ENCODE measurements around the gene BATF2.
"Not testable (repeated sequence)": the region's sequence is repeated elsewhere in the genome, so short reads cannot be mapped to it uniquely, and the experiment has no call there.

BATF2 gene

GRCh38 chr11:64996710-64997380 is at the start of gene BATF2:
Gene BATF2, minus strand, starts transcription at chr11:64996971. Its CDS starts 57 bp downstream, at chr11:64996914.
- no peak for DNase-seq

- DNase-seq, result no peak
Observed at GRCh38 chr11:65045728-65046127, 49.0 kb upstream of the BATF2 start.

- no peak for DNase-seq
Observed at GRCh38 chr11:65045061-65045460, 48.3 kb upstream of the BATF2 start.

GRCh38 chr11:65043881-65044501 is 47.2 kb upstream of the BATF2 start:
- no peak for DNase-seq

- no peak for DNase-seq
Observed at GRCh38 chr11:65042891-65043290, 46.1 kb upstream of the BATF2 start.

- peak; percentile 69 to 77 (median 72) for DNase-seq
Observed at GRCh38 chr11:65040847-65041622, 44.3 kb upstream of the BATF2 start, which contains the start of gene SAC3D1. Gene SAC3D1, plus strand, starts transcription at chr11:65041210. Its CDS starts 83 bp downstream, at chr11:65041293.

- no peak for DNase-seq
Observed at GRCh38 chr11:65040520-65040846, 43.7 kb upstream of the BATF2 start.

- DNase-seq, result no peak
Observed at GRCh38 chr11:65036931-65037330, 40.2 kb upstream of the BATF2 start.

DNA sequence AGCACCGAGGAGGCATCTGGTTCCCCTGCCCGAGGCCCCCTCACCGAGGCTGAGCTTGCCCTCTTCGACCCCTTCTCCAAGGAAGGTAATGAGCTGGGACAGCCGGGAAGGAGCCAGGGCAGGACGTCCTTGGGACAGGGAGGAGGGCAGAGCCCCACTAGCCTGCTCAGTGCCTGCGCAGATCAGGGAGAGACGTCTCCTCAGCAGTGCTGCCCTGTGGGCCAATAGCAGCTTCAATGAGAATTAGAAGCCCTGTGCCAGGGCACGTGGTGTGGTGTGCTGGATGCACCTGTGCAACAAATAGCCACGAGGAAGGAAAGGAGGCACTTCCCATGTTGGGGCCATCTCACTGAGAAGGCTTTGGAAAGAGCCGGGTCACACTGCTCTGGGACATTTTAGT is 38.8 kb upstream of the BATF2 start:
- no peak for DNase-seq

GRCh38 chr11:65034423-65034822 is 37.7 kb upstream of the BATF2 start:
- DNase-seq, result no peak

GRCh38 chr11:65032216-65032615 is 35.4 kb upstream of the BATF2 start:
- DNase-seq, result no peak

DNA sequence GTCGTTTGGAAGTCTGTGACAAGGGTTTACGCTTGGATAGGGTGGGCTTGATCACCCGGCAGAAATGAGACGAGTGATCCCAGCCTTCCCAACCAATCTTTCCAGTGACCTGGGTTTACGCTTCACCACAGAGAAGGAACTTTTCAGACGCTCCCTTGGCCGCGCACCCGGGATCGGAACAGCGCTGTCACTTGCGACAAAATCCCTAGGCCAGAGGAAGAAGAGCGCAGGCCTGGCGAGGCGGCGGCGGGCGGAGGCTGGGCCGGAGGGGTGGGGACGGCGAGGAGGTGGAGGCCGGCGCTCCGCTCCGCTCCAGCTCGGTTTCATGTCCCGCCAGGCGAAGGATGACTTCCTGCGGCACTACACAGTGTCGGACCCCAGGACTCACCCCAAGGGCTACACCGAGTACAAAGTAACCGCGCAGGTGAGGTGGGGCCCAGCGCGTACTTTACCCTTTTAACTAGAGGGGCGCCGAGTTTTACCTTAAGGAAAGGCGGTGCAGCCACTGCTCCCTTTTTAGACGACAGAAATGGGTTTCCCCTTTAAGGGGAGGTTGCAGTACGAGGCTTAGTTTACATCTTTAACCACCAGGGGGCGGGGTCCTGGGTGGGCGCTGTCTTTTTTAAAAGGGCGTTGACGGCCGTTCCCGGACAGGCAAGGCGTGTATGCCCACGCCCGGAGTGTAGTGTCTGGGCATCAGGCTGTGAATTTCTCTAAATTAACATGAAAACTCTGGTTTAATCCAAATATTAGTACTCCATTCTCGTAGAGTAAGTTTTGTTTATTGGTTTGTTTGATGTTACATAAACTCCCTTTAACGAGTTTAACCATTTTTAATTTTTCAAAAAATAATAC is 30.7 kb upstream of the BATF2 start, which contains the start of gene SNX15:
SNX15 (plus strand) TSS at position 227 of the 855 bp plus-strand sequence; CDS start at position 326, 99 bp downstream.
- peak; percentile 71 to 83 (median 81) for DNase-seq

DNA sequence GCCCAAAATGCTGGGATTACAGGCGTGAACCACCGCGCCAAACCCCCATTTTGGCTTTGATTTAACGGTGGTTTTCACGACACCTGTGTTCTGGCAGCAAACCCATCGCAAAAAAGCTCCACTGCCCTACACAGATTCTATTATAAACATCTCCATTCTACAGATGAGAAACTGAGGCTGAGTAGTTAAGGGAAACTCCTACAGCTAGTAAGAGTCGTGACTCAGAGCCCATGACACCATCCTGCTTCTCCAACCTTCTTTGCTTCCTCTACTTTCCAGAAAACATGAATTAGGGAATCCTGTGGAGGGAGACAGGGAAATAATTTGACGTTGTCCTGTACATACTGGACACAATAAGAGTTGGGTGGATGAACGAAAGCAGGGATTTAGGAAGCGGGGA is 30.0 kb upstream of the BATF2 start:
- DNase-seq, result no peak

DNA sequence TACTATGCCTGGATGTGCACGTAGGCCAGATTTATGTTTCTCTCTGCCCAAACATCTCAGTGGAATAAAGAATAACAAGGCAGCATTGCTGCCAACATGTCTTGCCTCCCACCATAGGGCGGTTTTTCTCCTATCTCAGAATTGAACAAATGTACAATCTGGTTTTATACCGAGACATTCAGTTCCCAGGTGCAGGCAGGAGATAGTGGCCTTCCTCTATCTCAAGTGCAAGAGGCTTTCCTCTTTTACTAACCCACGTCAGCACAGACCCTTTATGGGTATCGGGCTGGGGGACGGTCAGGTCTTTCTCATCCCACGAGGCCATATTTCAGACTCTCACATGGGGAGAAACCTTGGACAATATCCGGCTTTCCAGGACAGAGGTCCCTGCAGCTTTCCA is 26.7 kb upstream of the BATF2 start:
- DNase-seq, result not testable (repeated sequence)

GRCh38 chr11:65021509-65021908 is 24.7 kb upstream of the BATF2 start:
- DNase-seq, result no peak

DNA sequence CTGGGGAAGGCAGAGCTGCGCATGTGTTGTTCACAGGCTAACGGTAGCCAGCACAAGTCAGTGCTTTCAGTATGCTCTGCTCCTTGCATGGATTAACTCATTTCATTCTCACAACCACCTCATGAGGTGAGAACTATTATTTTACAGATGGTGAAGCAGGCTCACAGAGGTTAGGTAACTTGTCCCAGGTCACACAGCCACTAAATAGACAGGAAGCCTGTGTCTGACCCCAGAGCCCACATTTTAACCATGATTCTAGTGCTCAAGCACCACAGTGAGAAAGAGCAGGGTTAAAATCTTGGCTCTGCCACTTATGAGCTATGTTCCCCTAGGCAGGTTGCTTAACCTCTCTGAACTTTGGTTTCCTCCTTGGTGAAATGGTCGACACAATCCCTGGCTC is 24.2 kb upstream of the BATF2 start:
- DNase-seq, result no peak

DNA sequence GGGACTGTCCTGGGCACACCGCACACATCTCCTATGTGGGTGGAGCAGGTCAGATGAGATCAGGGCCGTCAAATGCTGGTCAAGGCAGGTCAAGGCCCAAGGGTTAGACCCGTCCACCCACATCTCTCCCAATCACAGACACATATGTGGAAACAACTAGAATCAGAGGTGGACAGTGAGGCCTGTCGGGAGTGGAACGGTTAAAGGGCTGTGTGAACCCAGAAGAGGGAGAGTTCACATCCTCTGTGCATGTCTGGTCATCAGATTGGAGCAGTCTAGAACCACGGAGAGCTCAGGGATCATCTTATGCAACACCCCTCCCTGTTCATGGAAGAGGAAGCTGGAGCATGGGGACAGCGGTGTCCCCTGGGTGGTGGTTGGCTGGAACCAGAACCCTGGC is 23.1 kb upstream of the BATF2 start:
- DNase-seq, result no peak

GRCh38 chr11:65017937-65018336 is 21.2 kb upstream of the BATF2 start:
- DNase-seq, result no peak

DNA sequence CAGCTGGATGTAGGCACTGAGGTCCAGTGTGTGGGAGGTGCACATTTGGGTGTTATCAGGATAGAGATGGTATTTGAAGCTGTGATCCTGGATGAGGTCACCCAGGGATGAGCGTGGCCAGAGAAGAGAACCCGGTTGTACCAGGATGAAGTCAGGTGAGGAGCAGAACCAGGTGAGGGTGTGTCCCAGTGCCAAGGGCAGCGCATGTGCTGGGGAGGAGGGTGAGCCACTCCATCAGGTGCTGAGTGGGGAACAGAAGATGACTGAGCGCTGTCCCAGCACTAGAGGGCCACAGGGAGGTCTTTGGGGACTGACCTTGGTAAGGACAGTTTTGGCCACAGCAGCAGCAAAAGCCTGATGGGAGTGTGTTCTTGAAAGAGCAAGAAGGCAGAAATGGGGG is 19.9 kb upstream of the BATF2 start:
- DNase-seq, result no peak

- DNase-seq, result no peak
Observed at GRCh38 chr11:65014726-65015227, 18.0 kb upstream of the BATF2 start.

DNA sequence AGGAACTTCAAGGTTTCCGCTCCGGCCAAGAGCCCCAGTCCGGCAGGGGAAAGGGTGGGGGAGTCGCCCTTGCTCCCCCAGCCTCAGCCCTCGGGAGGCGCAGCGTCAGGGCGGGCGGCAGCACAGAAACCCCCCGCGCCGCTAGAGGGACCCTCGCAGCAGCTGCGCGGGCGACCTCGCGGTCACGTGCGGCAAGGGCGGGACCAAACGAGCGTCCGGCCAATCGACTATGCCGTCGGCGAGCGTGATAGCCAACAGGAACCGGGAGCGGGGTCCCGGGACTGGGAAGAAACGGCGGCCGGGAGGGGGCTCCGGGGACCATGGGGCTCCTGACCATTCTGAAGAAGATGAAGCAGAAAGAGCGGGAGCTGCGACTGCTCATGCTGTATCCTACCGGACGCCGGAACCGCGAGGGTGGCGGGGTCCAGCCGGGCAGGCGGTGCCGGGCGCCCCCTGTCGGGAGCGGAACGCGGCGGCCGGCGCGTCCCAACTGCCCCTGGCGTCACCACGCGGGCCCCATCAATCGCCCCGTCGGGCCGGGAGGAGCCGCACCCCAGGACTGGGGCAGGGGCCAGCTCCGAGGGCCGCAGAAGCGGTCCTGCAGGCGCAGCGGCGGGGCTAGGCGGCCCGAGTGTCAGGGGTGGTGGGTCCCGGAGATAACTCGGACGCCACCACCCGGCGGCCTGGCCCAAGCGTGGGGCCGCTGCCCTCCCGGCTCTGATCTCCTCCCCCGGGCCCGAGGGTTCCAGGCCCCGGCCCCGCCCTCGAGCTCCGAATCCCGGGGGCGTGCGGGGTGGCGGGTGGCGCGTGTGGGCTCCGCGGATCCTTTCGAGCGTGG is 17.3 kb upstream of the BATF2 start, which contains the start of gene ARL2:
ARL2 (plus strand) TSS at position 273 of the 838 bp plus-strand sequence; CDS start at position 321, 48 bp downstream.
- DNase-seq, result peak; percentile 65 to 85 (median 73)
